Ovary (tissue), 9 donors: ENCODE measurements around the gene SERINC5. TPM values are rescaled to one million over a fixed set of nuclear protein-coding genes. Genes with fewer than 3 reads are reported as not detected.

Source experiments
- DNase-seq, 5 donors: peaks; one replicate each; pipeline ENCODE4 v3.0.0-alpha.2; 2019 to 2020
- H3K27ac ChIP-seq, 2 donors: fragments of 200-600 bp; one replicate each; pipeline versions ENCODE4 v1.5.1 to v1.8.0; 2019 to 2022
- H3K27me3 ChIP-seq: fragments of 200-600 bp; one replicate; pipeline ENCODE4 v1.8.0; 2022
- H3K36me3 ChIP-seq: fragments of 200-600 bp; sonication (generic); one replicate; pipeline ENCODE4 v1.5.1; 2019
- H3K4me1 ChIP-seq: one replicate; pipeline ENCODE4 v1.8.1; 2013; ENCODE audit warnings: mild to moderate bottlenecking, moderate library complexity; ENCODE audit not compliant: insufficient read depth
- H3K4me3 ChIP-seq: fragments of 200-600 bp; sonication (generic); one replicate; pipeline ENCODE4 v1.5.1; 2017
- H3K9me3 ChIP-seq, 2 donors: fragments of 200-600 bp in 1 of 2; sonication (generic) in 1 of 2; one replicate each; pipeline versions ENCODE4 v1.5.1 to v1.8.1; 2013 to 2019; ENCODE audit warnings: mild to moderate bottlenecking in 1 of 2, moderate library complexity in 1 of 2
- EP300 ChIP-seq: sonication (generic); formaldehyde crosslinking; IDR thresholded peaks from one replicate; pipeline ENCODE4 v1.6.1; 2017; ENCODE audit warnings: antibody characterized with exemption
- POLR2A ChIP-seq: fragments of 450-650 bp; IDR thresholded peaks from one replicate; pipeline ENCODE4 v1.6.1; 2017; ENCODE audit warnings: antibody characterized with exemption, mild to moderate bottlenecking, moderate library complexity
- WGBS, 3 donors: extraction: QIAGEN DNeasy Blood & Tissue Kit in 1 of 3; methylation state at CpG; one replicate each; pipeline versions ENCODE4 v1.1.5 to v1.1.7; 2013 to 2017; 5-methylcytosine and 5-hydroxymethylcytosine counted together
- intact Hi-C, 4 donors: fragments of 100-400 bp; cut with DNase I; formaldehyde crosslinking; loops; one replicate each; pipeline versions ENCODE4 v1.11.0 to v1.15.1; 2022 to 2023
- polyA plus RNA-seq, 2 donors: library from polyadenylated mRNA; stranded (reverse); fragments of 200-250 nt in 1 of 2; fragments of 350-450 nt in 1 of 2; fragmentation: Illumina TruSeq in 1 of 2; extraction: RNeasy Lipid Tissue Mini Kit (QIAGEN cat#74804) in 1 of 2; gene quantifications; one replicate each; pipeline ENCODE4 v1.2.3, GENCODE V29; 2013 to 2014
- total RNA-seq, 7 donors: library from RNA; depleted of rRNA in 2 of 7; stranded (reverse); fragments of >200 nt in 2 of 7; fragmentation: NEBNext Ultra II Directional in 3 of 7; extraction: Animal tissue kit (Norgen Biotek cat#: 25700) in 3 of 7; gene quantifications; one replicate each; pipeline versions ENCODE4 v1.1.0 to v1.2.4, GENCODE V29; 2016 to 2023
- TF ChIP-seq, protein P1 (sequence below), 3 donors: fragments of 450-650 bp in 2 of 3; fragments of 200-600 bp in 1 of 3; IDR thresholded peaks; one replicate each; pipeline versions ENCODE4 v1.5.1 to v1.8.0; 2016 to 2022; ENCODE audit warnings: antibody characterized with exemption in 3 of 3, mild to moderate bottlenecking in 1 of 3
- donor health status: DM: no; HTN: no; CAD: no; lungs with moderate emphysema.
- donor health status: DM: no; HTN: no; CAD: no.
- donor health status: Bipolar disorder and iron deficiency.
- donor health status: DM: yes; HTN: yes; CAD: no.
- donor health status: DM: no; HTN: no; CAD: no.
- donor health status: DM: yes; HTN: yes; CAD: no.

The SERINC5 gene
- total and polyA plus RNA-seq, 9 donors = 12.7 to 88.7 (median 44.5) TPM

DNA sequence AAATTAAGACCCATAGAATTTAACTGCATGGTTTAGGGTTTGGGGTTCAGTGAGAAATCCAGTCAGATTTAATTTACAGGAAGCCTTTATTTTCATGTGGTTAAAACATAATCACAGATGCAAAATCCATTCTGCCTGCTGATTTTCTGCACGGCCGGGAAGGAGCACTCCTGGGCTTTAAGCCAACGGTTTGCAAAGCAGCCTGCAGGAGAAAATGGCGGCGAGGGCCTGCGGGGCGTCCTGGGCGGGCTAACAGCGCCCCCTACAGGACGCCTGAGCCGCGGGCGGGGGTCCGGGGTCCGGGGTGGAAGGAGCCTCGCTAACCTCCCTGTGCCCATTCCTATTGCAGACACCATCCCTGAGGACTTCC lies 173.1 kb downstream of the SERINC5 start:
- Histone ChIP-seq H3K27ac (peak overlapping the region; percentile 46 to 69), H3K36me3 (no peaks in the 10 kb centered on the region), H3K9me3 (no peaks in the 10 kb centered on the region), H3K27me3 (no peaks in the 10 kb centered on the region), H3K4me3 (peak overlapping the region; percentile 9), H3K4me1 (no peaks in the 10 kb centered on the region)
- intact Hi-C loops = loop anchor here in 1 of 4 donors (10.0 kb wide), 1 partner anchor 518 kb away; no protein-coding TSS in a partner anchor
- WGBS, 3 donors = 1 to 2% (median 1%) methylated on average over 16 of the region's 16 CpGs
- TF ChIP-seq, protein P1, sequence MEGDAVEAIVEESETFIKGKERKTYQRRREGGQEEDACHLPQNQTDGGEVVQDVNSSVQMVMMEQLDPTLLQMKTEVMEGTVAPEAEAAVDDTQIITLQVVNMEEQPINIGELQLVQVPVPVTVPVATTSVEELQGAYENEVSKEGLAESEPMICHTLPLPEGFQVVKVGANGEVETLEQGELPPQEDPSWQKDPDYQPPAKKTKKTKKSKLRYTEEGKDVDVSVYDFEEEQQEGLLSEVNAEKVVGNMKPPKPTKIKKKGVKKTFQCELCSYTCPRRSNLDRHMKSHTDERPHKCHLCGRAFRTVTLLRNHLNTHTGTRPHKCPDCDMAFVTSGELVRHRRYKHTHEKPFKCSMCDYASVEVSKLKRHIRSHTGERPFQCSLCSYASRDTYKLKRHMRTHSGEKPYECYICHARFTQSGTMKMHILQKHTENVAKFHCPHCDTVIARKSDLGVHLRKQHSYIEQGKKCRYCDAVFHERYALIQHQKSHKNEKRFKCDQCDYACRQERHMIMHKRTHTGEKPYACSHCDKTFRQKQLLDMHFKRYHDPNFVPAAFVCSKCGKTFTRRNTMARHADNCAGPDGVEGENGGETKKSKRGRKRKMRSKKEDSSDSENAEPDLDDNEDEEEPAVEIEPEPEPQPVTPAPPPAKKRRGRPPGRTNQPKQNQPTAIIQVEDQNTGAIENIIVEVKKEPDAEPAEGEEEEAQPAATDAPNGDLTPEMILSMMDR (IDR thresholded peaks at IDR 0.05) = peak; percentile 74 to 88 (median 81)
- no peak for TF ChIP-seq POLR2A
- peak; percentile 82 to 90 (median 84) for DNase-seq

DNA sequence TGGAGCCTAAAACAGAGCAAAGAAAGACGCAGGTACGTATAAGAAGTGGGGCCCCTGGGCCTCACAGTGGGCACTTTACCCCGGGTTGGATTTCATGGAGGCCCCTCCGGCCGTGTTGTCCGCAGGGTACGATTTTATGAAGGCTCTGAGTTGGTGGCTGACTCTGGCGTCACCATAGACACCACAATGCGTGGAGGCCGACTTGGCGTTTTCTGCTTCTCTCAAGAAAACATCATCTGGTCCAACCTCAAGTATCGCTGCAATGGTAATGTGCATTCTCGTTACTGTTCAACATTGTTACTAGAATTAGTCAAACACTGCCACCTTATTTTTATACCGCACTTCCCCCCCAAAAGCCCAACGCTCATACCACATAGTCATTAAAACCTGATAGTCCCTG lies 173.6 kb downstream of the SERINC5 start:
- WGBS, 3 donors = 85 to 88% (median 86%) methylated on average over 15 of the region's 15 CpGs
- intact Hi-C loops = loop anchor here in 1 of 4 donors (10.0 kb wide), 1 partner anchor 517 kb away; no protein-coding TSS in a partner anchor
- Histone ChIP-seq H3K4me1 (no peaks in the 10 kb centered on the region), H3K27ac (no peak overlapping the region), H3K4me3 (no peak overlapping the region), H3K27me3 (no peaks in the 10 kb centered on the region), H3K36me3 (no peaks in the 10 kb centered on the region), H3K9me3 (no peaks in the 10 kb centered on the region)
- no peak for DNase-seq
- no peak for TF ChIP-seq POLR2A
- TF ChIP-seq, protein P1 (IDR thresholded peaks at IDR 0.05) = no peak
- no peak for TF ChIP-seq EP300

DNA sequence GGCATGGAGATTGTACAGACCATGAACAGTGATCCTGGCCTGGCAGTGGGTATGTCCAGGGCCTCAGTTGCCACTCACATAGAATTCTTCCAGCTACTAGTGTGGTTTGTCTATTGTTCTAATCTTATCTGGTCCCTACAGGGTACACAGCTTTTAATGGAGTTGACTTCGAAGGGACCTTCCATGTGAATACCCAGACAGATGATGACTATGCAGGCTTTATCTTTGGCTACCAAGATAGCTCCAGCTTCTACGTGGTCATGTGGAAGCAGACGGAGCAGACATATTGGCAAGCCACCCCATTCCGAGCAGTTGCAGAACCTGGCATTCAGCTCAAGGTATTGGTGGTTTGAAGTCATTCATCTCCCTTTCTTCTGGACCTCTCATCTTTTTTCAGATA lies 176.9 kb downstream of the SERINC5 start:
- WGBS, 3 donors = 89 to 94% (median 93%) methylated on average over 4 of the region's 4 CpGs
- intact Hi-C loops = no loop called here

DNA sequence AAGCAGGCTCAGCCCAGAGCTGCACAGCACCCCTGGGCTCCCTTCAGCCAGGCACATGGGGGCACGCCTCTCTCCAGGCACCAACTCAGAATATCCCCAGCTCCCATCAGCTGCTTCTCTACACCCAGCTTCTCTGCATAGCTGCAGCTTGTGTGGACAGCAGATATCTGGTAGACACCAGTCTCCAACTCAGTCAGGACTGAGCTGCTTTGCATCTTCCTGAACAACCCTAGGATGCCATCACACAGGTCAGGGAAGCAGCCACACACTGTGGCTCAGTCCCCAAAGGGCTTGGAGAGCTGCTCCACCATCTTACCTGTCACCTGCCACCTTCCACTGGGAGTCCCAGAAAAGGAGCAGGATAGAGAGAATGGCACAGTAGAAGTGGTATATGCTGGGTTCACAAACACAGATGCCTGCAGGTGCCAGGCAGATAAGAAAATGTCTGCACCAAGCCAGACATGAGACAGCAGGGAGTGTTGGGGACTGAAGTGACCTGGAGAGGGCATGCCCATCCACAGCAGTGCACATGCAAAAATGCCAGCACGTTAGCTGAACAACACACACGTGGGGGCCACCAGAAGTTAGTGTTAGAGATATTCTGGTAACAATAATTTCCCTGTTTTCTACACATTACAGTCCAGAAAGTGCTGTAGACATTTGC lies 178.7 kb downstream of the SERINC5 start:
- Histone ChIP-seq H3K4me1 (peaks cover 6% of the 10 kb centered on the region), H3K9me3 (no peaks in the 10 kb centered on the region), H3K27me3 (no peaks in the 10 kb centered on the region), H3K4me3 (no peak overlapping the region), H3K36me3 (no peaks in the 10 kb centered on the region), H3K27ac (no peak overlapping the region)
- TF ChIP-seq, protein P1 (IDR thresholded peaks at IDR 0.05) = no peak
- TF ChIP-seq EP300 = no peak
- no peak for TF ChIP-seq POLR2A
- intact Hi-C loops = no loop called here
- DNase-seq = no peak
- 92 to 98% (median 94%) methylated on average over 3 of the region's 3 CpGs for WGBS, 3 donors

More for the DNA sequence above, 176.9 kb downstream of the SERINC5 start:
- Histone ChIP-seq H3K36me3 (no peaks in the 10 kb centered on the region), H3K27ac (no peak overlapping the region), H3K27me3 (no peaks in the 10 kb centered on the region), H3K4me1 (peaks cover 6% of the 10 kb centered on the region), H3K9me3 (no peaks in the 10 kb centered on the region), H3K4me3 (no peak overlapping the region)
- no peak for TF ChIP-seq EP300
- TF ChIP-seq, protein P1 (IDR thresholded peaks at IDR 0.05) = no peak
- TF ChIP-seq POLR2A = no peak
- DNase-seq = no peak
